GM21515 (cell line): Measurements from ENCODE around the gene LINC01488.

Experiments
- ATAC-seq: cut with Tn5 transposase; IDR thresholded peaks from one replicate; pipeline ENCODE4 v1.9.1; 2021; ENCODE audit not compliant: unreplicated experiment

Gene LINC01488

DNA sequence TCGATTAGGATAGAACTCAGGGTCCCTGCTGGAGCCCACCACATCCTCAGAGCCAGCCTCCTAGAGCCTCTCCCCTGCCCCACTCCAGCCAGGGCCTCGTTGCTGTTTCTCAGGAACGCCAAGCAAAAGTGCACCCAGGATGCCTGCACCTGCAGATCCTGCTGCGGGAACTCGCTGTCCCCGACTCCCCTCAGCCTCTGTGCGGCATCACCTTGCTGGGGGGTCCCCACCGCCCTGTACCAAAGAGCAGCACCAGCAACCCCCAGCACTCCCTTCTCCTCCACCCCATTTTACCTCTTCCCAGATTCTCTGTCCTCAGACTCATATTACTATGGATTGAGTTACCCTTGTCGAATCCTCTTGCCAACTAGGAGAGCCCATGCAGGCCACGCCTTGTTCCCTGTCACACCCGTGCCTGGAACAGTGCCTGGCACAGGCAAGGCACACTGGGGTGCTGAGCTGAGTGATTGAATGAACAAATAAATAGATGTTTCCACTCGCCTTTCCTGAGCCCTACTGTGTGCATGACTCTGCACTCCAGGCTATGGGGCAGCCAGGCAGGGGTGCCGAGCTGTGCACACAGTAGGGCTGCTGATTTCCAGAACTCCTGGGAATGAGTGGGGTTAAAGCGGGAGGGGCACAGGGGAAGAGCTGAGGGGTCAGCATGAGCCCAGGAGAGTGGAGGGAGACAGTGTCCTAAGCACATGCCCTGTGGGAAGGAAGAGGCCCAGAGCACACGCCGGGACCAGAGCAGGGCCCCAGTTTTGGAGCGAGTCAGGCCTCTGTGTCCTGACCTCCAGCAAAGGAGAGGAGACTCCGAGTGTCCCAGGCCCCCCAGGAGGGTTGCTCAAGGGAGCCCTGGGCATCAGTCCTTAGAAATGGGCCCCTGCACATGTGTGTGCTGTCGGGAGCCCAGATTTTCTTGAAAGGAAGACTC is 44.3 kb downstream of the LINC01488 start:
- no peak for ATAC-seq

DNA sequence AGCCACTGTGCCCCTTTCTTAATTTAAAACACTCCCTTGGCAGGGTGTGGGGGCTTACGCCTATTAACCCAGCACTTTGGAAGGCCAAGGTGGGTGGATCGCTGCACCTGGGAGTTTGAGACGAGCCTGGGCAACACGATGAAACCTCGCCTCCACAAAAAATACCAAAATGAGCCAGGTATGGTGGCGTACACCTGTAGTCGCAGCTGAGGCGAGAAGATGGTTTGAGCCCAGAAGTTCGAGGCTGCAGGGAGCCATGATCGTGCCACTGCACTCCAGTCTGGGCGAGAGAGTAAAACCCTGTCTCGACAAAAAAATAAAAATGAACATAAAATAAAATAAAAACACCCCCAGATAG is 45.0 kb downstream of the LINC01488 start:
- ATAC-seq, result no peak

GRCh38 chr11:69529001-69529400 is 47.5 kb downstream of the LINC01488 start:
- no peak for ATAC-seq

DNA sequence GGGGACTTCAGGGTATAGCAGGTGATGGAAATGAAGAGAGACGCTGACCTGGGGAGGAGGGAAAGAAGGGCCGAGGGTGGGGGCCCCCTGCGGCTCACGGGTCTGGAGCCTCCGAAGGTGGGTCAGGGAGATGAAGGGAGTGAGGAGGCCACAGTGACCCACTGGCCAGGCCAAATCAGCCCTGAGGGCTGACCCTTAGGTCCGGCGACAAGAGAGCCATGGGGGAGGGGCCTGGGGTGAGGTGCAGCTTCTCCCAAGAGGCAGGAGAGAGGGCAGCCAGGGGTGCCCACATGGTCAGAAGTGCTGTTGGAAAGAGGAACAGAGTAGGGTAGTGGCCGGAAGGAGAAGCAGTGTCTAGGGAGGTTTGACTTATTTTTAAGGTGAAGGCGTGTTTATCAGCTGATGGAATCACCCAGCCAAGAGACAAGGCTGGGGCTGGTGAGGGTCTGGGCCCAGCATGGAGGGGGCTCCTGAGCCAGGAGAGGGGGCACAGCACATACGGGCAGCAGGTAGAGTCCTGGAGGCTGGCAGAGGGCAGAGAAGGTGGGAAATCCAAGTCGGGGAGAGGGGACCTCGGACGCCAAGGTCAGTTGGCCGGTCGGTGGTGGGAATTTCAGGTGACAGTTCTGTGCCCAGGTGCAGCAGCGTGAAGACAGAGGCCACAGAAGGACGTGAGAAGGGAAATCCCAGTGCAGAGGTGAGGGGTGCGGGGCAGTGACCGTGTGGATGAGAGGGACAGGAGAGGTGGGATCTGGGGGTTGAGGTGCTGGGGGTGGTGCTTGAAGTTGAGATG is 49.0 kb downstream of the LINC01488 start:
- ATAC-seq, result no peak

- ATAC-seq, result no peak
Measured at GRCh38 chr11:69531071-69531716, 49.7 kb downstream of the LINC01488 start.

DNA sequence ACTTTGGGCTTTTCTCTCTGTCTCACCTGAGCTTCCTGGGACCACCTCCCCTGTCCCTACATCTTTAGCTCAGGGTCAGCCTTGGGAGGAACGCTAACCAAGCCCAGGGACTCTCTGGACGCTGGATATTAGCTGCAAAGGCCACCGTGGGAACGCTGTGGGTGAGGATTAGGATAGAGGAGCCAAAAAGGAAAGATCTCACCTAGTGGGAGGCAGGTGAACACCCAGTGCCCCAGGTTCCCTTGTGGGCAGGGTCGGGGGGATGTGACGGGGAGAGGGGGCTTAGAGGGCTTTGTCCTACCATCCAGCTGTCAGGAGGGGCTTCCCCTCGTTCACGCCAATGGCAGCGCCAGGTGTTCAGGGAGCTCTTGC is 50.2 kb downstream of the LINC01488 start:
- no peak for ATAC-seq

GRCh38 chr11:69533296-69534165 is 52.1 kb downstream of the LINC01488 start:
- no peak for ATAC-seq

- ATAC-seq, result no peak
Measured at GRCh38 chr11:69534166-69534530, 52.7 kb downstream of the LINC01488 start.

DNA sequence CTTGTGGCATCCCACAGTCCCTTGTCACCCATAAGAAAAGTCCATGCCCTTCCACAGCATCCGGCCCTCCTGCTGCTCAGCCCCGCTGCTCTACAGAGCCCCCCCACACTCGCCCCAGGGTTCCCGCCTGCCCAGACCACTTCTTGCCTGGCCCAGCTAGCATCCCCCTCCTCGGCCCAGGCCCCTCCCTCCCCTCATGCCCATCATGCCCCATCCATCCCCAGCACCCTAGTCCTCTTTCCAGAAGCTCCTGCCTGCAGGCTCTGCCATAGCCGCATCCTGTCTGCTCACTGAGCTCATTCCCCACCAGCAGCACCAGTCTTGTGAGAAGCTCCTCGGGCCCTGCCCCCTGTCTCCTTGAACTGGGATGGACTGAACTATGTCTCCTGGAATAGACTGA is 54.4 kb downstream of the LINC01488 start:
- no peak for ATAC-seq

GRCh38 chr11:69536406-69536805 is 54.9 kb downstream of the LINC01488 start:
- no peak for ATAC-seq

DNA sequence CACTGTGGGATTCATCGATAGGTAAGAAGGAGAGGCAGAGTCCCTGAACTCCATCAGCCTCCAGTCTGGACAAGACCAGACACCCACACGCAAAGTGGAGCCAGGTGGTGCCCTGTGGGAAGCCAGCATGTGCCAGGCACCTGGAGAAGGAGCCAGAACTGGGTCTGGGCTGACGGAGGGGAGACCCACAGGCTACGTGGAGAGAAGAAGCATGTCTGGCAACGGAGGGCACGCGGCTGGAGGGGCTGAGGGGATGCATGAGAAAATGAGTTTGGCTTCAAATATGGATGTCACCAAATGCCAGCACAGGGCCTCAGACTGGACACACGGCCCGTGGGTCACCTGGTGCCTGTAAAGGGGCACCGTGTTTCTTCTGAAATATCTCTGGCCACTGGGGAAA is 55.7 kb downstream of the LINC01488 start:
- no peak for ATAC-seq

DNA sequence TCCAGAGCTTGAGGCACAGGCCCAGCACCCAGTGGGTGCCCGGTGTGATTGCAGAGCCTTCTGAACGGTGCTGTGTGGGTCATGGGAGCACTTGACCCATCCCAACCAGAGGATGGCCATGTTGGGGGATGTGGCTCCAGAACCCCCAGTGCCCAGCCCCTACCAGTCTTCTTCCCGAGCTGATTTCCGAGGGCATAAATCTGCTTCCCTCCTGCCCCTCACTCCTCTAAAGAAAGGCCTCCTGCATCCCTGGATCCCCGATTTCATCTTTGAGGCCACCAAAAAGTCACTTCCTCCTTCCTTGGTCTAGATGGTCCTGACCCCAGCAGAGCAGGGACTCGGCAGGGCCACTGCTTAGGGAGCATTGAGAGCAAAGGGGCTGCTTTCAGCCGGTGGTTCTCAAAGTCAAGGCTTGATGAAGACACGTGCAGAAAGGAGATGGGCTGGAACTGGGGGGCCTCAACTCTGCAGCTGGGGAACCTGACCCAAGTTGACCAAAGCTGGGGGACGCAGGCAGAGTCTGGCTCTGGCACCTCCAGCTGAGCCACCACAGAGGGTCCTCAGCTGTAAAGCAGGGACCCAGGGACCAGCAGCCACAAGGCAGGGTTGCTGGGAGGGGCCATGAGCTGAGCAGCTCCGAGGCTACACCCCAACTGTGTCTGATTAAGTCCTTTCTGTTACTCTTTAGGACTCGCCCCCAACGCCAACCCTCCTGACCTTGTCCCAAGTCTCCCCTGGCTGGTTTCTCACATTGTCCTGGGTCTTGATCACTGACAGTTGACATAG is 56.6 kb downstream of the LINC01488 start:
- ATAC-seq, result no peak

- ATAC-seq, result no peak
Measured at GRCh38 chr11:69538854-69539253, 57.4 kb downstream of the LINC01488 start.

DNA sequence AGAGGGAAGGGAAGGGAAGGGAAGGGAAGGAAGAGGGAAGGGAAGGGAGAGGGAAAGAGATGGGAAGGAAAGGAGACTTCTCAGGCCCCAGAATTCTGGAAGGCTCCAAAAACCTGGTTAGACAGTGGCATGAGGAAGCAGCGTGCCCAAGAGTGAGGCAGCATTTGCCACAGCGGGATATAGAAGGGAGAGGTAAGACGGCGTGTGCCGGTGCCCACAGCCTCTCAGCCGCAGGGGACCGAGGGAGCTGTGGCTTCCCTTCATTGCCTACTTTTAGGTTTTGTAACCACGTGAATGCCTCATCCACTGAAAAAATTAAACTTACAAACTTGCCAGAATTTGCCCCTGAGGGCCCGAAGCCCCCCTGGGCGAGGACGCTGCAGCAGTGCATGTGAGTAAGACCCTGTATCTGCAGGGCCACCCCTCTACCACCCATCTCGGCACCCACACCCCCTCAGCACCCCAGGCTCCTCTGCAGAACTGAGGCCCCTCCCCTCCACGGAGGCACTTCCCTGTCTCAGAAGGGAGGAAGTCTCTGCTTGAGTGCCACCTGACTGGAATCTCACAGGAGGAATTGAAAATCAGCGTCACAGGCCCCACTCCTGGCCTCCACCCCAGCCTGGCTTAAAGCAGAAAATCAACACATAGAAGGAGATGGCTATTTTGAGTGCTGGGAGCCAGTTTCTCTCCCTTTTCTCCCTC is 58.1 kb downstream of the LINC01488 start:
- no peak for ATAC-seq

DNA sequence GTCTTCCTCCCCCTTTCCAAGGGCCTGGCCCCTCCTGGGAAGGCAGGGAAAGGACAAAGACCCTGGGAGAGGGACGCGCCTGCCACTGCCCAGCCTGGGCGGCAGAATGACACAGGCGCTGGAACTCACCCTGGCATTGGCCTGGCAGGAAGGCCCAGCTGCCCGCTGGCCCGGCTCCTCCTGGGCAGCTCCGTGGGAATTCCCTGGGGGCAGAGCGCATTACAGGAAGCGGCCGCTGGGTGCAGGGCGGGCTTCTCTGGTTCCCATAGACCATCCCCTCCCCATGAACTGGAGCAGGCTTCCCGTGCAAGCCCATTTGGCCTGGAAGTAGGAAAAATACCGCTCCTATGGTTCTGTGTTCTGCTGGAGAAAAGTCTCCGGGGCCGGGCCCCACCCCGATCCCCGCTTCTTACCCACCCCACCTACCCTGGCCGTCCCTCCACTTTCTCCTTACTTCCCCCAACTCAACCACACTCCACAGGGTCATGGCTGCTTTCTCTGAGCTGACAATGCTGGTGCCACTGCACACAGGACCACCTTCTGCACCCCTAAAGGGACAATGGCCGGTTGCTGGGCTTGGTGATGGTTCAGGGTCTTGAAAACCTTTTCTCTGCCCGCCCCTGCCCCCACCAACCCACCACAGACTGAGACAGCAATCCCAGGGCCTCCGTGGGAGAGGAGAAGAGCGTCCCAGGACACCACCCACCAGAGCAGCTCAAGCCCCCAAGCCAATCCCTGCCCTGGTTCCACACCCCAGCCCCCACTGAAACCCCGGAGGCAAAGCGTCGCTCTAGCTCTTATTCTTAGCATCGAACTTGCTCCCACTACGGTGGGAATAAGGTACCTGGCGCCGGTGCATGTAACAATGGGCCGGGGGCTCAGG is 58.9 kb downstream of the LINC01488 start:
- no peak for ATAC-seq

DNA sequence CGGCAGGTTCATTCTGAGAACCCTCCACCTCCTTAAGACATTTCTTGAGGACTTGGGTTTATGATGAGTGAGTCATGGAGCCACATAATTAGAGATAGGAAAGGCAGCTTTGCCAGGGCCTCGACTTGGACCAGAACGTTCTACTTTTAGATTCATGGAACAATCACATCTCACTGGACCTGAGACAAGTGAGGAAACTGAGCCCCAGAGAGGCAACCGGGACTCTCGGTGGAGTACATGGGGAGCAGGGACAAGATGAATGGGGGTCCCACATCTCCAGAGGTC is 59.5 kb downstream of the LINC01488 start:
- no peak for ATAC-seq

GRCh38 chr11:69541501-69542313 is 60.2 kb downstream of the LINC01488 start:
- no peak for ATAC-seq
